Right ventricle myocardium superior (tissue), 1 donor: ENCODE results near the gene SDHB. TPM values are rescaled to one million over a fixed set of nuclear protein-coding genes. Genes with fewer than 3 reads are reported as not detected.

Experiments
- ATAC-seq: fragments of 200-7000 bp; cut with Tn5 transposase; one replicate; pipeline ENCODE4 v1.9.1; 2020; ENCODE audit warnings: mild to moderate bottlenecking; ENCODE audit not compliant: poor library complexity
- DNase-seq: peaks from one replicate; pipeline ENCODE4 v3.0.0-alpha.2; 2020
- intact Hi-C: fragments of 100-400 bp; cut with DNase I; formaldehyde crosslinking; loops from one replicate; pipeline ENCODE4 v1.11.2; 2022
- total RNA-seq: library from RNA; stranded (reverse); fragmentation: NEBNext Ultra II Directional; extraction: Animal tissue kit (Norgen Biotek cat#: 25700); gene quantifications from one replicate; pipeline ENCODE4 v1.2.1, GENCODE V29; 2021
- donor health status: DM: no; HTN: yes; CAD: no; lungs with severe emphysema.

Gene SDHB
- total RNA-seq, 1 donor from 2014 or later, result 409 TPM

DNA sequence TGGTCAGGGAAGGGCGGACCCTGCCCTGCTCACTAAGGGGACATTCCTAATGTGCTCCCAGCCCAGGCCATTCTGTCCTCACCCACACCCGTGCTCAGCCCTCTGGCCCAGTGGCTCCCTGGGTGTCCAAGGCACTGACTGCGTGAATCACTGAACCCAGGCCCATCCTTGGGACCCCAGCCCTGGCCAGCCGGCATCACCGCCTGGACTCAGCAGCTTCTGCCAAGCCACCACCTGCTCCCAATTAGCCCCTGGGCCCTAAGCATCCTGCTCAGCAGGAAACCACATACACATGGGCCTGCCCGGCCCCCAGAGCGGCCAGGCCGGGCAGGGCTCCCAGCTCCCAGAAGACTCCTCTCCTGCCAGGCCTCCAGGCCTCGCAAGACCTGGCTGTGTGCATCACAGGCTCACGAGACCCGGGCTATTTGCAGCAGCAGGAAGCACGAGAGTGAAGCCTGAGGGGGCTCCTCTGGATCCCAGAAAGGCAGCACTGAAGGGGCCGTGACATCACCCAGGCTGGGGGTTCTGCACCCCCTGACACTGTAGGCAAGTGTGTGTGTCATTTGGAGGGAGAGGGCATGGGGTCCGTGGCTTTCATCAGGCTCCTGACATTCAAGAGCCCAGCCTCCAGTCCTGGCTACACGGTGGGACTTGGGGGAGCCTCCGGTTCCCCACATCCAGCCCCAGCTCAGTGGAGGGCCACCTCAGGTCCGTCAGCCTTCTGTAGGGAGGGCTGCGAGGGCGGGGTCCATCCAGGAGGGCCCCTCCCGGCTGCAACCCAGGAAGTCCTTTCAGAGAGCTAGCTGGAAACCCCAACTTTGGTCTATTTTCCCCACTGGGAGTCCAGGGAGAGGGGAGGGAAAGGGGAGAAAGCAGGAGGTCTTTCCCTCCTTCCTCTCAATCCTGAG lies 75.0 kb downstream of the SDHB start:
- ATAC-seq (peak; percentile 70), DNase-seq (peak; percentile 57)
- intact Hi-C loops, result no loop called here

DNA sequence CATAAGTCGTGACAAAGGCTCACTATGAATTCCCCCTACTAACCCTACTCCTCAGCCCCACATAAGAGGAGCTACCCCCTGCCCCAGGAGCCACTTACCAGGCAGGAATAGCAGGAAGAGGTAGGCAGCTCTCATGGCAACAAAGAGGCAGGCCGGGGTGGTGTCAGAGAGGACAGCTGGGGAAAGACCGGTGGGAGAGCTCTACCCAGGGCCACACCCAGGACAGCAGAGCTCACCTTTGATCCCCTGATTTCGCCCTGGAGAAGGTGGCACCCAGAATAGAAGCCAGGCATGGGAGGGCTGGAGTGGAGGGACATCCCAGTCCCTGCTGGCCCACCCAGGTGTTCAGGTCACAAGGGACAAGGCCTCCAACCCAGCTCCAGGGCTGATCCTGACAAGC lies 75.7 kb downstream of the SDHB start:
- intact Hi-C loops, result no loop called here
- no peak for ATAC-seq
- no peak for DNase-seq

DNA sequence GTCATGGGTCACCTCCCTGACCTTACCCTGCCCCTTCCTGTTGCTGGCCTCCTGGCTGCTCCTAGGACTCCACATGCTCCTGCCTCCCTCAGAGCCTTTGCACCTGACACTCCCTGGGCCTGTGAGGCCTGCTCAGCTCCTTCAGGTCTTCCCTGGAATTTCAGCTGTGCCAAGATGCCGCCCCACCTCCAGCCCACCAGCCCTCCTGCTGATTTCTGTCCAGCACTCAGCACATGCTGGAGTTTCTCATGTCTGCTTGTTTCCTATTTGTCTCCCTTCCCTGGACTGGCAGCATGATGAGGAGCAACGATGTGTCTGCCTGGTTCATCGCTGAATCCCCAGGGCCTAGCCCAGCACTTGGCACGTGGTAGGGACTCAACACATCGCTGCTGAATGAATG lies 76.5 kb downstream of the SDHB start:
- no peak for ATAC-seq
- no peak for DNase-seq
- intact Hi-C loops, result no loop called here

DNA sequence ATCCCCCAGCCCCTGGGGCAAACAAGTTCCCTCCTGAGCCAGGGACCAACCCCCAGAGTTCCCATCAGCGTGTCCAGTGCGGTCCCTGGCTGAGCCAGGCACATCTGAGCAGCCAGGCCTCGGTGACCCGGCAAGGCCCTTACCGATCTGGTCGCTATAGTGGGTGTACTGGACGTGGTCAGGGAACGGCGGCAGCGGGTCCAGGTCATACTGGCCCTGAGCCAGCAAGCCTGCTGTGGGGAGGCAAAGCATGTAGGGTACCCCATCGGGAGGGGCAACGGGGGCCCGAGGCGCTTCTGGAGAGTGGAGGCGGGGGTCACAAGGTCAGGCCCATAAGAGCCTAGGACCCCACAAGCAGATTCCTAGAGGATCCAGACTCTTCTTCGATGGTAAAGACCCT lies 76.9 kb downstream of the SDHB start:
- ATAC-seq (no peak), DNase-seq (no peak)
- intact Hi-C loops, result no loop called here

DNA sequence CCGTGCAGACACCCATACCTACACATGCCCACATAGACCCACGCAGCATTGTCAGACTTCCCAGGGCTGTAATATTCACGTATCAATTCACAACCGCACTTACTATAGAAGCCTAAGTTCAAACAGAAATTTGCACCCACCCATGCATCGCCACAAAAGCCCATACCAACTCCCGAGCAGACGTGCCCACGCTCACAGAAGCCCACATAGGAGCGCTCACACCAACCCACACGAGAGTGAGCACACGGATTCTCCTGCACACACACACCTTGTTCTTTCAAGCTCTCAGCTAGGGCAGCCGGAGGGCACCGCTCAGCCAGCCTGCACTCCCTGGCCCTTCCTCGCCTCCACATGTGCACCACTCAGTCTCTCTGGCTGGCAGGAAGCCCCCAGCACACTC lies 78.0 kb downstream of the SDHB start:
- ATAC-seq, result no peak

DNA sequence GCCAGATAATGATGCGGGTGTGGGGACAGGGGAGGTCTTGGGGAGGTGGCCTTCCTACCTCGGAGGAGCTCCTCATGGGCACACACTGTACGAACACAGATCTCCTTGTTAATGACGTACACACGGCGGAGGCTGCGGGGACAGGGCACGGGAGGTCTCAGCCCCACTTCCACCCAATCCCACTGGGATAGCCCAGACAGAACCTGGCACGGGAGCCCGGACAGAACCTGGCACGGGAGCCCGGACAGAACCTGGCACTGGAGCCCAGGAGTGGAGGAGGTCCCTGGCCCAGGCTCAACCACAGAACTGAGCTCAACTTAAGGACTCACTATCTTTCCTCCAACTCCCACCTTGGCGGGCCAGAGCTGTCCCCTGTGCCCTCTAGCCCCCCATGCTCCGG lies 78.6 kb downstream of the SDHB start:
- ATAC-seq, result no peak

More for the DNA sequence above, 78.0 kb downstream of the SDHB start:
- no peak for DNase-seq
- intact Hi-C loops, result no loop called here

DNA sequence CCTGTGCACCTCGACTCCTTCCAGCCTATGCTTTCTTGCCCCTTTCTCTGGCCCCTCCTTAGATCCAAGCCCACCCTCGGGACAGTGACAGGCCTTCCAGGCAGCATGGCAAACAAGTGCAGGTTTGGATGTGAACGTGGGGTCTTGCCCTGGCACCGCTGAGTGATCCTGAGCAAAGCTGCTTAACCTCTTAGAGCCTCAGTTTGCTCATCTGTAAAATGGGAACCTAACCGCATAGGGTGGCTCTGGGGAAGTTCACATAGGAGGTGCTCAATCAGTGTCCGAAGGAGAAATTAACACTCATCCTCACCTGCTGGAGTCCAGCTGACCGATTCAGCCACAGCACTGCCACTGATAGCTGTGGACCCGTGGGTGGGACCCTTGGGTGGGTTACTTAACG lies 80.6 kb downstream of the SDHB start:
- intact Hi-C loops, result no loop called here
- ATAC-seq (no peak), DNase-seq (no peak)

More for the DNA sequence above, 78.6 kb downstream of the SDHB start:
- DNase-seq, result no peak
- intact Hi-C loops, result no loop called here

DNA sequence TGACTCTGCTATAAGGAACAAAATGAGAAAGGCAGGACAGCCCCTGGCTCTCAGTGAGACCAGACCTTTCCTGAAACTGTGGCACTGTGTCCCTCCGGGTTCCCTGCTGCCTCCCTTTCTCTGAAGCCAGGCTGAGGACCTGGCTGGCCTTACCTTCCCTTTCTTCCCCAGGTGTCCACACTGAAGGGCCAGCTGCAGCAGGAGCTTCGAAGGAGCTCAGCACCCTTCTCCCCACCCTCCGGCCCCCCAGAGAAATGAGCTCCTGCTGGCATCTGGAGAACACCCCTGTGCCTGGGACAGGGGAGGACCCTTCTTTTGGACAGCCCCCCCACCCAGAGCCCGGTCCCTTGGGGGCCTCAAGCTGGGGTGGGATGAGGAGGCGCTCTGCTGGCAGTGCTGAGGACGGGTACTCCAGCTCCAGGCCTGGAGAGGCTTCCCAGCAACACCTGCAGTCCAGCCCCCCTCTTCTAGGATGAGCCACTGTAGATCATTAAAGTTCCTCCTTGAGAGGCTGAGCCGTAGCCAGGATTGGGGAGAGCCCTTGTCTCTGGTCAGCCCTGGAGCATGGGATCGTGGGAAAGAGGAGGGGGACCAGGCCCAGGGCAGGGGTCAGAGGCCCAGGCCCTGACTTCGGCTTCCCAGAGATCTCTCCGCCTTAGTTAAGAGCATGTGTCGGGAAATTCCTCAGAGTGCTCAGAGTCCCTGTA lies 81.5 kb downstream of the SDHB start:
- ATAC-seq (no peak), DNase-seq (no peak)
- intact Hi-C loops, result no loop called here

DNA sequence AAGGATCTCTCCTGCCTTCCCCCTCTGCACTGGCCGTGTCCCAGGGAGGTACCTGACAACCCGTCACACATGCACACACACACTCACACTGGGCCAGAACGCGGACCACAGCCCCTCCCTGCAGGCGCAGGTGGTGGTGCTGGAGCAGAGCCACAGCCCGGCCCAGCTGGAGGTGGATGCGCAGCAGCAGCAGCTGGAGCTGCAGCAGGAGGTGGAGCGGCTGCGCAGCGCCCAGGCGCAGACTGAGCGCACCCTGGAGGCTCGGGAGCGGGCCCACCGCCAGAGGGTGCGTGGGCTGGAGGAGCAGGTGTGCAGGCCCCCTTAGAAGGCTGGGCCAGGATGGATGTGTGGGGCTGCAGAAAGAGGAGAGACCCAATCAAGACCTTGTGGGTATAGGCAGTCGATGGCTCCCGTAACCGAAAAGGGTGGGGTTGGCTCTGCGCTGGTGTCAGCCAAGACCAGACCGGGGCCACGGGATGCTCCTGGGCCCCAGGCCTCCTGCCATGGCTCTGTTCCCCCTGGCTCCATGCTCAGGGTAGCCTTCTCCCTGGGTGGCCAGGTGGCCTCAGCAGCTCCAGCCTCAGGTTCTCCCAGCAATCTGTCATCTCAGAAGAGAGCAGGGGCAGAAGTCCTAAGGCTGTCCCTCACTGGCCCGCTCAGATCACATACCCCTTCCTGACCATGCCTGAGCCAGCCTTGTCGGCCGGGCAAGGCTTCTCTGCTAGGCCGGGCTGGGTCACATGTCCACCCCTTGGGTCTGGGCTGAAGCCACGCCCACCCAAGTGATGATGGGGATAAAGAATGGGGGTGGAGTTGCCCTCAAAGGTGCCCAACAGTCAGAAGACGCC lies 82.3 kb downstream of the SDHB start:
- no peak for ATAC-seq
- no peak for DNase-seq
- intact Hi-C loops, result no loop called here

DNA sequence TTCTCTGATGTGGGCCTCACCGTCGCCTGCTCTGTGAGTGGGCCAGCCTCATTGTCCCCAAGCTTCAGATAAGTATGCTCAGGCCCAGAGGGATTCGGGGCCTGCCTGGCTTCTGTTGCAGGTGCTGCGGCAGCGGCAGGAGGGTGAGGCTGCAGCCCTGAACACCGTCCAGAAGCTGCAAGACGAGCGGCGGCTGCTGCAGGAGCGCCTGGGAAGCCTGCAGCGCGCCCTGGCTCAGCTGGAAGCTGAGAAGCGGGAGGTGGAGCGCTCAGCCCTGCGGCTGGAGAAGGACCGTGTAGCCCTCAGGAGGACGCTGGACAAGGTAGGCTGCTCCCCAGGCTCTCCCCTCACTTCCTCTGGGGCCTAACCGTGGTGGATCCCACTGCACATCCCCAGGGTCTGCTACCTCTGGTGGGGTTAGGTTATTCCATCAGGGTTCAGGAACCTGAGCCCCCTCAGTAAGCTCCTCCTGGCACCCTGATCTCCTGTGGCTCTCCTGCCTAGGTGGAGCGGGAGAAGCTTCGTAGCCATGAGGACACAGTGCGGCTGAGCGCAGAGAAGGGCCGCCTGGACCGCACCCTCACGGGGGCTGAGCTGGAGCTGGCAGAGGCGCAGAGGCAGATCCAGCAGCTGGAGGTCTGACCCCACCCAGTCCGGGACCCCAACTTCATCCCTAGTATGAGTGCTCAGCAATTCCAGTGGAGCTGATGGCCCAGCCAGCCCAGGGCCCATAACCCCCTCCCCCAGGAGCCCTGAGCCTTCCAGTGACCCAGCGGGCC lies 83.5 kb downstream of the SDHB start:
- DNase-seq (no peak), ATAC-seq (no peak)
- intact Hi-C loops, result no loop called here

DNA sequence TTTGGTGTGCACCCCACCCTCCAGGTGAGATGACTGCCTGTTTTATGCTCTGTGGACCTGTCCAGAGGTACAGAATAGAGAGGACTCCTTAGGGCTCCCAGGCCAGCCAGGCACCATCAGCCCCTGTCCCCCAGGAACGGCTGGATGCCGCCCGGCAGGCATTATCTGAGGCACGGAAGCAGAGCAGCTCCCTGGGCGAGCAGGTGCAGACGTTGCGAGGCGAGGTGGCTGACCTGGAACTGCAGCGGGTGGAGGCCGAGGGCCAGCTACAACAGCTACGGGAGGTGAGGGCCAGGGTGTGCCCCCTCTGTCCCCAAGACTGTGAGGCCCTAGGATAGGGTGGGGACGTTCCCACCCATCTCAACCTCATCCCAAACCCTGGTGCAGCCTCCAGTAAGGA lies 84.2 kb downstream of the SDHB start:
- intact Hi-C loops, result no loop called here
- ATAC-seq (no peak), DNase-seq (no peak)

DNA sequence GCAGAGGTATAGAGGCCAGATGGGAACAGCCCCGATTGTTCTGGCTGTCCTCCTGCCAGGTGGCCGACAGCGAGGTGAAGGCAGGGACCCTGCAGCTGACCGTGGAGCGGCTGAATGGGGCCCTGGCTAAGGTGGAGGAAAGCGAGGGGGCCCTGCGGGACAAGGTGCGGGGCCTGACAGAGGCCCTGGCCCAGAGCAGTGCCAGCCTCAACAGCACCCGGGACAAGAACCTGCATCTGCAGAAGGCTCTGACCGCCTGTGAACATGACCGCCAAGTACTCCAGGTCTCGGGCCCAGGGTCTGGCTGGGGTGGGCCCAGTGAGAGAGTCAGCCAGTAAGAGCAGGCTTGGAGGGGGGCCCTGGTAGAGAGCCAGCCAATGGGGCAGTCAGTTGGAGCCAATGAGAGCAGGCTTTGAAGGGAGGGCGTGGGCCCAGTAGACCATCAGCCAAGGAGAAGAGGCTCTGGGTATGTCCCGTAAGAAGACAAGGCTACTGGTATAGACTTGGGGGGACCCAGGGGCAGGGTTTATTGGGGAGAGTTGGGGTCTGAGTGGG lies 84.7 kb downstream of the SDHB start:
- intact Hi-C loops, result no loop called here
- ATAC-seq (no peak), DNase-seq (no peak)

Other genes with a start within 250 kb of the SDHB start
- 9,391 TPM for gene RNU1-2, start 158.1 kb downstream of the SDHB start, total RNA-seq
- 6.9 TPM for gene CROCC, start 132.1 kb downstream of the SDHB start, total RNA-seq
- gene MFAP2, start 73.4 kb downstream of the SDHB start, total RNA-seq, result 4.1 TPM
- 15.6 TPM for gene ATP13A2, start 42.1 kb downstream of the SDHB start, total RNA-seq
- 0.46 TPM for gene PADI2, start 65.4 kb upstream of the SDHB start, total RNA-seq
- gene PADI1, start 151.1 kb upstream of the SDHB start, total RNA-seq, result not detected
- not detected for gene PADI3, start 195.1 kb upstream of the SDHB start, total RNA-seq